GM08714 (cell line): ENCODE measurements around the gene RNF125.
A peak's percentile ranks its signal among the peaks of the same experiment; 100 is the strongest.
"Not testable (repeated sequence)": the region's sequence is repeated elsewhere in the genome, so short reads cannot be mapped to it uniquely, and the experiment has no call there.

Experiments used
- H3K4me3 ChIP-seq: fragments of 200-500 bp; sonication (Bioruptor generic); 2 replicates; pipeline ENCODE4 v1.5.1; 2014; ENCODE audit warnings: mild to moderate bottlenecking, low read length, inconsistent platforms
- ZNF274 ChIP-seq: IDR thresholded peaks from 2 replicates; pipeline ENCODE4 v1.6.1; 2012; ENCODE audit warnings: mild to moderate bottlenecking, low read depth, low read length

Gene RNF125

DNA sequence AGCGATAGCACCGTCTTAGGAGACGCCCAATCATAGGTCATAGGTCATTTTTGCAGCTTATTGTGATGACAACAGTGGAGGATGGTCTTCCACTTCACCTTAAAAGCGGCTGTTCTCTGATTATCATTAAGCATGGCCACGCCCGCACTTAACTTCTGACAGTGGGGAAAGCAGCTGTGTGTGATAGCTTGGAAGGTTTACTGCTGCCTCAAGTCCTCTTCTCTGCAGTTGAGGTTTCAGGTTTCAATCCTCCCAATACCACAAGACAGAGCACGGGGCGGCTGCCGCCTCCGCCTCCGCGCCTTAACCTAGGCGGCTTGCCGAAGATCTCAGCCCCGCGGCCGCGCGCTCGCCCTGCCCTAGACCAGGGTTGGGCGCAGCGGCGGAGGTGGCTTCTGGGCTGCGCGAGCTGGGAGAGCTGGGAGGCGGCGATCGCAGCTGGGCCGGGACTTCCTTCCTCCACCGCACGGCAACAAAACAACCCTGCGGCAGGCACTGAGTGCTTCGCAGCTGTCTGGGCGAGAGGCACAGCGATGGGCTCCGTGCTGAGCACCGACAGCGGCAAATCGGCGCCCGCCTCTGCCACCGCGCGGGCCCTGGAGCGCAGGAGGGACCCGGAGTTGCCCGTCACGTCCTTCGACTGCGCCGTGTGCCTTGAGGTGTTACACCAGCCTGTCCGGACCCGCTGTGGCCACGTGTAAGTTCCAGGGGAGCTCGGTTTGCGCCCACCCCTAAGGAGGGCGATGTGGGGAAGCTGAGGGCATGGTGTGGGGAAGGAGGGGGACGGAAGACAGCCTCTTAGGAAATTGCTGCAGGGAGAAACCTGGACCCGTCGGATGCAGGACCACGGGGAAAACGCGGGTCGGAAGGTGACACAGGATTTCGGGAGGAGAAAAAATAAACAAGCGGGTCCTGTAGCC, at the start of gene RNF125:
Gene RNF125 (plus strand): TSS at position 495 of the 920 bp plus-strand sequence. CDS start 39 bp downstream, at position 534.
- H3K4me3 ChIP-seq, result peak within 1 kb of the TSS; percentile 70
- TF ChIP-seq ZNF274, result no peak

DNA sequence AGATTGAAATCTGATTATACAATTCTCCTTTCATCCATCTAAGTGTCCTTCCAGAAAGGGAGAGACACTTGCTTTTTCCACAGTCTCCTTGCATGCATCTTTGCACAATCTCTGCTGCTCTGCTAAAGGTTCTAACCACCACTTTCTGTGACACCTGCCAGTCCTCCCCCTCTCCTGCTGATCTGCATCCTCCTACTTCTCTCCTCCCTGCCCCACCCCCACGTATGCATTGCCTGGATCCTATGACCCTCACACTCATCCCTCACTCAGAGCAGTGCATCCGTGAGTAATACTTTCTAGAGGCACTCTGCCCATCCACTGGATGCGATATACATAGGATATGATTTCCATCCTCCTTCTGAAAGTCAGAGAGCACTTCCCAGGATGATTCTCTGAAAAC, 48.0 kb upstream of the RNF125 start:
- H3K4me3 ChIP-seq, result no peak overlapping the region
- TF ChIP-seq ZNF274, result no peak

- no peak overlapping the region for H3K4me3 ChIP-seq
- no peak for TF ChIP-seq ZNF274
Measured at GRCh38 chr18:31973929-31974546, 44.6 kb upstream of the RNF125 start.

- TF ChIP-seq ZNF274, result no peak
- no peak overlapping the region for H3K4me3 ChIP-seq
Measured at GRCh38 chr18:31976242-31976641, 42.4 kb upstream of the RNF125 start.

- TF ChIP-seq ZNF274, result no peak
- H3K4me3 ChIP-seq, result no peak overlapping the region
Measured at GRCh38 chr18:31977270-31977872, 41.3 kb upstream of the RNF125 start.

- TF ChIP-seq ZNF274, result no peak
- no peak overlapping the region for H3K4me3 ChIP-seq
Measured at GRCh38 chr18:31978616-31979015, 40.0 kb upstream of the RNF125 start.

GRCh38 chr18:31979714-31980113, 38.9 kb upstream of the RNF125 start:
- no peak overlapping the region for H3K4me3 ChIP-seq
- TF ChIP-seq ZNF274, result no peak

GRCh38 chr18:31980863-31981262, 37.8 kb upstream of the RNF125 start:
- no peak overlapping the region for H3K4me3 ChIP-seq
- TF ChIP-seq ZNF274, result no peak

- no peak overlapping the region for H3K4me3 ChIP-seq
- no peak for TF ChIP-seq ZNF274
Measured at GRCh38 chr18:31983020-31983419, 35.6 kb upstream of the RNF125 start.

DNA sequence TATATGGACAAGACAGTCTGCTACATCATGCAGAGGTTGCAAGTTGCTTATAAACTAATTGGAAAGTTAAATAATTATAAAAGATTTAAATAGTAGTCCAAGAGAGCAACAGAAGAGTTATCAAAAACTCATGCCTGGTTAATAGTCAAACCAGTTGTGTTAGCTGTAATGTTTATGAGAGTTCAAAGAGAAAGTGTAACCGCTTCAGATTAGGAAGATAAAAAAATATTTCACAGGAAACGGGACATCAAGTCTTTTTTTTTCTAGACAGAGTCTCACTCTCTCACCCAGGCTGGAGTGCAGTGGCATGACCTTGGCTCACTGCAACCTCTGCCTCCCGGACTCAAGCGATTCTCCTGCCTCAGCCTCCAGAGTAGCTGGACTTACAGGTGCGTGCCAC, 34.6 kb upstream of the RNF125 start:
- TF ChIP-seq ZNF274, result no peak
- H3K4me3 ChIP-seq, result no peak overlapping the region

DNA sequence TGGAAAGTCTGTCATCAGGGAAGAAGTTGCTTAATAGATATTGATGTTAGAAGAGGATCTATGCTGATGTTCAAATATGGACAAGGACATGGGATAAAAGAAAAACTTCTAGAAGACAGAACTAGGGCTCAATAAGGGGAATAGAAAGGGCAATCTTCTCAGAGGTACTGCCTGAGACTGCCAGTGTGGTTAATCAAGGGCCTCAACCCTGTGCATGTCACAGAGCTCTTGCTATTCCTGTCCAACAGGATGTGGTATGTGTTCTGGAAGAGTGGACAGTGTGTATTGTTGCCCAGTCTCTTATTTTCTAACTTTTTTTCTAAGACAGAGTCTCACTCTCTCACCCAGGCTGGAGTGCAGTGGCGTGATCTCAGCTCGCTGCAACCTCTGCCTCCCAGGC, 27.8 kb upstream of the RNF125 start:
- TF ChIP-seq ZNF274, result no peak
- no peak overlapping the region; the same call in 1 of the 2 replicates for H3K4me3 ChIP-seq

DNA sequence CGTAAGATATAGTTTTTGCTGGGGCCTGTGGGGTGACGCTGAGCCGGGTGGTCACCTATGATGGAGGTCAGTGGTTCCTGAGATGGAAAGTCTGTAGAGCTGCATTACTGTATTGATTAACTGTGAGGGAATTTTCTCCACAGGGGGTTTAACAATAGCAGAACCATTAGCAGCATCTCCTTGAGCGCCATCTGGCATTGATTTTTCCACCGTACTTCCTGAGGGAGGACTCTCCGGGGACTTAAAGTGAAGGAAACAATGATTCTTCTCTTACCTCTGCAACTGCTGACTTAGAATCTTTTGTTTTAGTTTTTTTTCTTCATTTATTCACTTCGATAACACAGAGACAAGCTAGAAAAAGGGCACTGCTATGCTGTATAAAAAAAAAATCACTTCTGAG, 22.6 kb upstream of the RNF125 start:
- no peak overlapping the region for H3K4me3 ChIP-seq

DNA sequence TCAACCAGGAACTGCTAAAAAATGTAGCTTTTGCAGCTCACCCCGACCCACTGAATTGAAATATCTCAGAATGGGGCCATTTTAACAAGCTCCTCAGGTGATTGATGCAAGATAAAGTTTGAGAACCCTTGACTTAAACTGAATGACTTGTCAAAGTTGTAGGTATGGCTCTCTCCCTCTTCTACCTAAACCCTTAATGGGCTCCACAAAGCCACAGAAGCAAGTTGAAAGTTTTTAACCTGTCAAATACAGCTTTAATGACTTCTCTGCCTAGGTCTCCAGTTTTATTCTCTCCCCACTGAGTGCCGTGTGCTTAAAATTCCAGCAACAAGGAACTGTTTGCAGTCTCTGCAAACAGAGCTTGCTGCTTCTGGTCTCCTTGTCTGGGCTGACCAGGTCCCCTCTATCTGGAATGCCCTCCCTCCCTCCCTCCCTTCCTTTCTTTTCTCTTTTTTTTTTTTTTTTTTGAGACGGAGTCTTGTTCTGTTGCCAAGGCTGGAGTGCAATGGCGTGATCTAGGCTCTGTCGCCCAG, 19.7 kb upstream of the RNF125 start:
- no peak overlapping the region for H3K4me3 ChIP-seq
- TF ChIP-seq ZNF274, result no peak

More for the DNA sequence above, 22.6 kb upstream of the RNF125 start:
- no peak for TF ChIP-seq ZNF274

GRCh38 chr18:32001141-32001540, 17.5 kb upstream of the RNF125 start:
- not testable (repeated sequence) for H3K4me3 ChIP-seq

- H3K4me3 ChIP-seq, result not testable (repeated sequence)
Measured at GRCh38 chr18:32003822-32004221, 14.8 kb upstream of the RNF125 start.
